ENCODE measurements around the gene ALPL. TPM values are rescaled to one million over a fixed set of nuclear protein-coding genes. Genes with fewer than 3 reads are reported as not detected.
A peak's percentile ranks its signal among the peaks of the same experiment; 100 is the strongest.

Gene ALPL
- total RNA-seq, 1 experiment from 2014 or later: 410 TPM

DNA sequence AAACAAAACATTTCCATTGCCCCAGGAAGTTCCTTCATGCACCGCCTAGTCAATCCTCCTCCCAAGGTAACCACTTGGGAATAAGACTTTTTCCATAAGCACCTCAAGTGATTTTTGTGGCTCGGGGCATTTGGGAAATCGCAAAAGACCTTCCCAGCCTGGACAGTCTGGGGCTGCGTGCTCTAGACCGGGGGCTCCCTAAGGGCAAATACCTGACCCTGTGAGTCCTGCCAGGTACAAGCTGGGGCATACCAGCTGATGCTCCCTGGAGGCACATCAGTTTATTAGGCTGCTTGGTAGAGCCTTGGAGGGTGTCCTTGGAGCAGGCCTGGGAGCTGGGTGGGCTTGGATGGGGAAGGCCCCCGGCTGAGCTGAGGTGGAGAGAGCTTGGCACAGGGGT is 34.4 kb downstream of the ALPL start:
- no peaks in the 10 kb centered on the region for H3K9me3 ChIP-seq (replicated peaks)
- DNase-seq (ENCODE audit: low read depth in 1 of 2, low spot score in 2 of 2): no peak
- no peaks in the 10 kb centered on the region for H3K27me3 ChIP-seq (replicated peaks)
- H3K36me3 ChIP-seq: peaks cover 48% of the 10 kb centered on the region
- peaks cover 85% of the 10 kb centered on the region for H3K4me1 ChIP-seq (replicated peaks)
- H3K4me3 ChIP-seq: no peak overlapping the region
- H3K27ac ChIP-seq: peak overlapping the region; percentile 91; the same call in 1 of the 2 replicates

DNA sequence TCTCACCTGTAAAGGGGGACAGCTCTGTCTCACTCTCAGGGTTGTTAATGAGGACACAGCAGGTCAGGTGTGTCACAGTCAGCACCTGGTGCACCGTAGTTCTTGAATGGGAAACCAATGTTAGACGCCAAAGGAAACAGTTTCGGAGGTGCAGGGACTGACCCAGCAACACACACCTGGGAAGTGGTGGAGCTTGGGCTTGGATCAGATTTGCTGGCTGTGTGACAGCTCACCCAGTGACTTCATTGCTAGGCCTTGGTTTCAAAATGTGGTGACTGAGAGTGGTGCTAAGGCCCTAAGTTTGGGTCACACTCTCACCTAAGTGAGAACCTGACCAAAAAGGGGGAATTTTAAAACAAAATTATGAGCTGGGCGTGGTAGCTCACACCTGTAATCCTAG is 34.9 kb downstream of the ALPL start:
- peaks cover 45% of the 10 kb centered on the region for H3K36me3 ChIP-seq
- no peaks in the 10 kb centered on the region for H3K9me3 ChIP-seq (replicated peaks)
- peak overlapping the region; percentile 91 for H3K27ac ChIP-seq
- no peak overlapping the region for H3K4me3 ChIP-seq
- peaks cover 85% of the 10 kb centered on the region for H3K4me1 ChIP-seq (replicated peaks)
- no peaks in the 10 kb centered on the region for H3K27me3 ChIP-seq (replicated peaks)
- no peak for DNase-seq (ENCODE audit: low read depth in 1 of 2, low spot score in 2 of 2)

- H3K4me1 ChIP-seq (replicated peaks): peaks cover 81% of the 10 kb centered on the region
- no peaks in the 10 kb centered on the region for H3K9me3 ChIP-seq (replicated peaks)
- H3K27ac ChIP-seq: peak overlapping the region; percentile 91
- DNase-seq (ENCODE audit: low read depth in 1 of 2, low spot score in 2 of 2): no peak
- peaks cover 50% of the 10 kb centered on the region for H3K36me3 ChIP-seq
- no peak overlapping the region for H3K4me3 ChIP-seq
- H3K27me3 ChIP-seq (replicated peaks): no peaks in the 10 kb centered on the region
Observed at GRCh38 chr1:21546122-21546825, 37.1 kb downstream of the ALPL start.

- no peak overlapping the region for H3K27ac ChIP-seq
Observed at GRCh38 chr1:21547876-21548275, 38.7 kb downstream of the ALPL start.

GRCh38 chr1:21550097-21550496 is 40.9 kb downstream of the ALPL start:
- Histone ChIP-seq H3K4me3 (no peak overlapping the region), H3K9me3 (replicated peaks) (no peaks in the 10 kb centered on the region), H3K27ac (no peak overlapping the region), H3K27me3 (replicated peaks) (no peaks in the 10 kb centered on the region), H3K36me3 (peaks cover 28% of the 10 kb centered on the region), H3K4me1 (replicated peaks) (peaks cover 60% of the 10 kb centered on the region)
- no peak for DNase-seq (ENCODE audit: low read depth in 1 of 2, low spot score in 2 of 2)

More at GRCh38 chr1:21547876-21548275, 38.7 kb downstream of the ALPL start:
- Histone ChIP-seq H3K36me3 (peaks cover 39% of the 10 kb centered on the region), H3K9me3 (replicated peaks) (no peaks in the 10 kb centered on the region), H3K27me3 (replicated peaks) (no peaks in the 10 kb centered on the region), H3K4me3 (no peak overlapping the region), H3K4me1 (replicated peaks) (peaks cover 71% of the 10 kb centered on the region)
- no peak for DNase-seq (ENCODE audit: low read depth in 1 of 2, low spot score in 2 of 2)

DNA sequence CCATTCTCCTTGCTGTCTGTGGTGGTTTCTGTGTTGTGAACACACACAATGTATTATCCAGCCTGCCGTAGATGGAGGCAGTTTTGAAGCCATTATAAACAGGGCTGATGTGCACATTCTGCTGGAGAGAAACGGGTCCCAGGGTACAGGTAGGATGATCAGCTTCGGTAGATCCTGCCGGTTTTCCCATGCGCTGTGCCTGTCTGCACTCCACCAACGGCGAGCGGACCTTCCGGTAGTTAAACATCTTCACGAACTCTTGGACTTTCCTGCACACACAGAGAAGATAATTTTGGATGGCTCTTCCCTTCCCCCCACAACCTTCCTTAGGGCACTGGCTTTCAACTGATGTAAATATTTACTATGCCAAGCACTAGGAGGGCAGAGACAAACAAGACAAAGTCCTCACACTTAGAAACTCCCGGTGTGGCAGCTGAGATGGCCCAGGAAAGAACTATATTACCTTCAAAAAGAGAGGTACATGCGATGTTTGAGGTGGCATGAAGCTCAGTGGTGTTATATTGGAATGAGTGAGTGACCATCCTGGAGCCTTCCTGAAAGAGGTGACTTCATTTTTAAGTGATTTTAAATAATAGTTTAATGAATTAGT is 41.7 kb downstream of the ALPL start:
- no peak for DNase-seq (ENCODE audit: low read depth in 1 of 2, low spot score in 2 of 2)
- peak overlapping the region; percentile 11; the same call in 1 of the 2 replicates for H3K27ac ChIP-seq

GRCh38 chr1:21552715-21553114 is 43.5 kb downstream of the ALPL start:
- Histone ChIP-seq H3K9me3 (replicated peaks) (no peaks in the 10 kb centered on the region), H3K4me1 (replicated peaks) (peaks cover 44% of the 10 kb centered on the region), H3K36me3 (peaks cover 43% of the 10 kb centered on the region), H3K27me3 (replicated peaks) (no peaks in the 10 kb centered on the region), H3K4me3 (no peak overlapping the region), H3K27ac (peak overlapping the region; percentile 99)
- DNase-seq (ENCODE audit: low read depth in 1 of 2, low spot score in 2 of 2): peak; percentile 81 to 91

More for the DNA sequence above, 41.7 kb downstream of the ALPL start:
- Histone ChIP-seq H3K4me3 (no peak overlapping the region), H3K4me1 (replicated peaks) (peaks cover 53% of the 10 kb centered on the region), H3K36me3 (peaks cover 36% of the 10 kb centered on the region), H3K27me3 (replicated peaks) (no peaks in the 10 kb centered on the region), H3K9me3 (replicated peaks) (no peaks in the 10 kb centered on the region)

- DNase-seq (ENCODE audit: low read depth in 1 of 2, low spot score in 2 of 2): peak; percentile 83 to 84
- peaks cover 49% of the 10 kb centered on the region for H3K36me3 ChIP-seq
- H3K27ac ChIP-seq: peak overlapping the region; percentile 99
- H3K4me3 ChIP-seq: peak overlapping the region; percentile 4
- H3K9me3 ChIP-seq (replicated peaks): no peaks in the 10 kb centered on the region
- no peaks in the 10 kb centered on the region for H3K27me3 ChIP-seq (replicated peaks)
- H3K4me1 ChIP-seq (replicated peaks): peaks cover 43% of the 10 kb centered on the region
Observed at GRCh38 chr1:21553116-21553926, 44.1 kb downstream of the ALPL start.

- peaks cover 16% of the 10 kb centered on the region for H3K4me1 ChIP-seq (replicated peaks)
- H3K9me3 ChIP-seq (replicated peaks): no peaks in the 10 kb centered on the region
- no peak overlapping the region for H3K4me3 ChIP-seq
- H3K27ac ChIP-seq: no peak overlapping the region
- H3K36me3 ChIP-seq: peaks cover 88% of the 10 kb centered on the region
- H3K27me3 ChIP-seq (replicated peaks): no peaks in the 10 kb centered on the region
- DNase-seq (ENCODE audit: low read depth in 1 of 2, low spot score in 2 of 2): no peak
Observed at GRCh38 chr1:21559788-21560567, 50.8 kb downstream of the ALPL start.

GRCh38 chr1:21560916-21561638 is 51.9 kb downstream of the ALPL start:
- Histone ChIP-seq H3K36me3 (peaks cover 82% of the 10 kb centered on the region), H3K9me3 (replicated peaks) (no peaks in the 10 kb centered on the region), H3K4me3 (no peak overlapping the region), H3K27ac (no peak overlapping the region), H3K27me3 (replicated peaks) (no peaks in the 10 kb centered on the region), H3K4me1 (replicated peaks) (peaks cover 27% of the 10 kb centered on the region)
- DNase-seq (ENCODE audit: low read depth in 1 of 2, low spot score in 2 of 2): no peak

DNA sequence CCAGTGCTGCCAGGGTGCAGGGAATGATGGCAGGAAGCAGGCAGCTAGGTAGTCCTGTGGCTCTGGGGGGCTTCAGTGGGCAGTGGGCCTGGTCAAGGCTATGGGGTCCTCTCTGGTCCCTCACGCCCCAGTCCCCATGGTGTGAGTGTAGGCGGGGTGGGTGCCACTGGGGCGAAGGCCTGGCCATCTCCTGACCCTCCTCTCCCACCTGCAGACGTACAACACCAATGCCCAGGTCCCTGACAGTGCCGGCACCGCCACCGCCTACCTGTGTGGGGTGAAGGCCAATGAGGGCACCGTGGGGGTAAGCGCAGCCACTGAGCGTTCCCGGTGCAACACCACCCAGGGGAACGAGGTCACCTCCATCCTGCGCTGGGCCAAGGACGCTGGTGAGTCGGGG is 53.7 kb downstream of the ALPL start:
- DNase-seq (ENCODE audit: low read depth in 1 of 2, low spot score in 2 of 2): no peak
- H3K4me3 ChIP-seq: no peak overlapping the region
- H3K4me1 ChIP-seq (replicated peaks): peaks cover 45% of the 10 kb centered on the region
- peaks cover 79% of the 10 kb centered on the region for H3K36me3 ChIP-seq
- H3K27me3 ChIP-seq (replicated peaks): no peaks in the 10 kb centered on the region
- H3K9me3 ChIP-seq (replicated peaks): no peaks in the 10 kb centered on the region
- no peak overlapping the region for H3K27ac ChIP-seq

DNA sequence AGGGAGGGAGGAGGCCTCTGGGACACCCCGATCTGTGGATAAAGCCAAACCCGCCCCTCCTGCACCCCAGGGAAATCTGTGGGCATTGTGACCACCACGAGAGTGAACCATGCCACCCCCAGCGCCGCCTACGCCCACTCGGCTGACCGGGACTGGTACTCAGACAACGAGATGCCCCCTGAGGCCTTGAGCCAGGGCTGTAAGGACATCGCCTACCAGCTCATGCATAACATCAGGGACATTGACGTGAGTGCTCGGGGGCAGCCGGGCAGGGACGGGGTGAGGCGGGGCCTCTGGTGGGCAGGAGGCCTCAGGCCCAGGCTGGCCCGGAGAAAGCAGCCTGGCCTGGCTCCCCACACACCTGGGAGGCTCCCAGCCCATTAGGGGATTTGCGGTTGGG is 54.7 kb downstream of the ALPL start:
- H3K4me3 ChIP-seq: no peak overlapping the region
- peaks cover 79% of the 10 kb centered on the region for H3K36me3 ChIP-seq
- DNase-seq (ENCODE audit: low read depth in 1 of 2, low spot score in 2 of 2): no peak
- peak overlapping the region; percentile 58; the same call in 1 of the 2 replicates for H3K27ac ChIP-seq
- no peaks in the 10 kb centered on the region for H3K27me3 ChIP-seq (replicated peaks)
- no peaks in the 10 kb centered on the region for H3K9me3 ChIP-seq (replicated peaks)
- peaks cover 55% of the 10 kb centered on the region for H3K4me1 ChIP-seq (replicated peaks)
